HEK293 (cell line): ENCODE measurements around the gene MRPS18A.

ENCODE experiments used
- CTCF ChIA-PET: fragments of 350-600 bp; formaldehyde crosslinking; extraction: SDS; loops from one replicate; lab custom pipeline; 2021; ENCODE audit warnings: antibody characterized with exemption; lab: Yijun Ruan, JAX
- POLR2A ChIA-PET: fragments of 300-600 bp; formaldehyde crosslinking; extraction: SDS; loops from one replicate; lab custom pipeline; 2020; ENCODE audit warnings: antibody characterized with exemption, inconsistent platforms; lab: Yijun Ruan, JAX
- H3K27ac ChIP-seq: fragments of 200-500 bp; sonication (Bioruptor generic); 2 replicates; pipeline ENCODE4 v1.5.1; 2014; ENCODE audit warnings: low read depth, low read length, control low read depth, inconsistent platforms; ENCODE audit errors: extremely low read depth
- H3K36me3 ChIP-seq, 2 experiments: fragments of 200-500 bp in 1 of 2; sonication (Bioruptor generic) in 1 of 2; 1 replicate in 1 of 2; 2 replicates in 1 of 2; pipeline ENCODE4 v1.5.1; 2014 to 2017; ENCODE audit warnings: inconsistent platforms in 2 of 2, low read length in 2 of 2; ENCODE audit not compliant: control insufficient read depth in 2 of 2, insufficient read depth in 1 of 2
- H3K4me1 ChIP-seq: fragments of 200-500 bp; sonication (Bioruptor generic); 2 replicates; pipeline ENCODE4 v1.5.1; 2014; ENCODE audit warnings: mild to moderate bottlenecking, low read length, inconsistent platforms; ENCODE audit not compliant: control insufficient read depth, insufficient read depth
- H3K4me3 ChIP-seq: 2 replicates; pipeline ENCODE4 v1.5.1; 2011; ENCODE audit warnings: low read depth, mild to moderate bottlenecking, control low read depth, low read length, moderate library complexity
- H3K9me3 ChIP-seq: fragments of 200-500 bp; sonication (Bioruptor generic); 2 replicates; pipeline ENCODE4 v1.5.1; 2014; ENCODE audit warnings: low read depth, low read length, inconsistent platforms; ENCODE audit not compliant: control insufficient read depth, insufficient read depth
- CTCF ChIP-seq: fragments of 450-650 bp; formaldehyde crosslinking; IDR thresholded peaks from 2 replicates; pipeline ENCODE4 v1.5.1; 2016; ENCODE audit warnings: missing biosample characterization, missing genetic modification characterization
- EGR2 ChIP-seq: fragments of 450-650 bp; formaldehyde crosslinking; IDR thresholded peaks from 2 replicates; pipeline ENCODE4 v1.5.1; 2016; ENCODE audit warnings: low read depth, missing biosample characterization, missing genetic modification characterization
- HOXC10 ChIP-seq: sonication (generic); formaldehyde crosslinking; IDR thresholded peaks from 2 replicates; pipeline ENCODE4 v1.8.1; 2023; ENCODE audit warnings: mild to moderate bottlenecking, missing genetic modification reagents
- KLF17 ChIP-seq: fragments of 450-650 bp; formaldehyde crosslinking; IDR thresholded peaks from 2 replicates; pipeline ENCODE4 v1.5.1; 2016; ENCODE audit warnings: missing biosample characterization, missing genetic modification characterization
- PATZ1 ChIP-seq: fragments of 450-650 bp; formaldehyde crosslinking; IDR thresholded peaks from 2 replicates; pipeline ENCODE4 v1.5.1; 2016; ENCODE audit warnings: missing biosample characterization, missing genetic modification characterization
- PRDM6 ChIP-seq: fragments of 450-650 bp; formaldehyde crosslinking; IDR thresholded peaks from 2 replicates; pipeline ENCODE4 v1.5.1; 2017; ENCODE audit warnings: missing biosample characterization, missing genetic modification characterization
- ZBTB20 ChIP-seq: fragments of 450-650 bp; formaldehyde crosslinking; IDR thresholded peaks from 2 replicates; pipeline ENCODE4 v1.5.1; 2016; ENCODE audit warnings: missing biosample characterization, missing genetic modification characterization
- ZFP41 ChIP-seq: fragments of 450-650 bp; formaldehyde crosslinking; IDR thresholded peaks from 2 replicates; pipeline ENCODE4 v1.5.1; 2016; ENCODE audit warnings: missing biosample characterization, missing genetic modification characterization, borderline replicate concordance
- ZFP69B ChIP-seq: fragments of 450-650 bp; formaldehyde crosslinking; IDR thresholded peaks from 2 replicates; pipeline ENCODE4 v1.5.1; 2016; ENCODE audit warnings: missing biosample characterization, missing genetic modification characterization
- ZIC2 ChIP-seq: fragments of 450-650 bp; formaldehyde crosslinking; IDR thresholded peaks from 2 replicates; pipeline ENCODE4 v1.5.1; 2016; ENCODE audit warnings: missing biosample characterization, missing genetic modification characterization
- ZNF121 ChIP-seq: fragments of 450-650 bp; formaldehyde crosslinking; IDR thresholded peaks from 2 replicates; pipeline ENCODE4 v1.5.1; 2016; ENCODE audit warnings: missing biosample characterization, missing genetic modification characterization
- ZNF138 ChIP-seq: fragments of 450-650 bp; formaldehyde crosslinking; IDR thresholded peaks from 2 replicates; pipeline ENCODE4 v1.5.1; 2016; ENCODE audit warnings: missing biosample characterization, missing genetic modification characterization, borderline replicate concordance
- ZNF169 ChIP-seq: fragments of 450-650 bp; formaldehyde crosslinking; IDR thresholded peaks from 2 replicates; pipeline ENCODE4 v1.5.1; 2016; ENCODE audit warnings: missing biosample characterization, missing genetic modification characterization
- ZNF18 ChIP-seq: fragments of 450-650 bp; formaldehyde crosslinking; IDR thresholded peaks from 2 replicates; pipeline ENCODE4 v1.5.1; 2016; ENCODE audit warnings: missing biosample characterization, missing genetic modification characterization
- ZNF239 ChIP-seq: fragments of 450-650 bp; formaldehyde crosslinking; IDR thresholded peaks from 2 replicates; pipeline ENCODE4 v1.5.1; 2016; ENCODE audit warnings: missing biosample characterization, missing genetic modification characterization
- ZNF24 ChIP-seq: fragments of 450-650 bp; formaldehyde crosslinking; IDR thresholded peaks from 2 replicates; pipeline ENCODE4 v1.5.1; 2016; ENCODE audit warnings: missing biosample characterization, missing genetic modification characterization
- ZNF26 ChIP-seq: fragments of 450-650 bp; formaldehyde crosslinking; IDR thresholded peaks from 2 replicates; pipeline ENCODE4 v1.5.1; 2016; ENCODE audit warnings: missing biosample characterization, missing genetic modification characterization
- ZNF274 ChIP-seq, 2 experiments: fragments of 200-500 bp in 1 of 2; fragments of 450-650 bp in 1 of 2; sonication (Bioruptor generic) in 1 of 2; formaldehyde crosslinking in 1 of 2; IDR thresholded peaks; 2 replicates each; pipeline versions ENCODE4 v1.5.1 to v1.6.1; 2014 to 2016; ENCODE audit warnings: borderline replicate concordance in 1 of 2, inconsistent platforms in 1 of 2, low read length in 1 of 2, missing biosample characterization in 1 of 2, missing genetic modification characterization in 1 of 2
- ZNF335 ChIP-seq: fragments of 450-650 bp; formaldehyde crosslinking; conservative IDR thresholded peaks from 2 replicates; pipeline ENCODE4 v1.5.1; 2016; ENCODE audit warnings: missing biosample characterization, missing genetic modification characterization
- ZNF341 ChIP-seq: fragments of 450-650 bp; formaldehyde crosslinking; IDR thresholded peaks from 2 replicates; pipeline ENCODE4; 2016; ENCODE audit warnings: low read depth, missing biosample characterization, missing genetic modification characterization
- ZNF501 ChIP-seq: fragments of 450-650 bp; formaldehyde crosslinking; IDR thresholded peaks from 2 replicates; pipeline ENCODE4 v1.5.1; 2016; ENCODE audit warnings: missing biosample characterization, missing genetic modification characterization
- ZNF558 ChIP-seq: fragments of 450-650 bp; formaldehyde crosslinking; IDR thresholded peaks from 2 replicates; pipeline ENCODE4 v1.5.1; 2016; ENCODE audit warnings: missing biosample characterization, missing genetic modification characterization
- ZNF610 ChIP-seq: fragments of 450-650 bp; formaldehyde crosslinking; IDR thresholded peaks from 2 replicates; pipeline ENCODE4 v1.5.1; 2016; ENCODE audit warnings: missing biosample characterization, missing genetic modification characterization, borderline replicate concordance
- ZNF654 ChIP-seq: fragments of 450-650 bp; formaldehyde crosslinking; IDR thresholded peaks from 2 replicates; pipeline ENCODE4 v1.5.1; 2016; ENCODE audit warnings: low read depth, missing biosample characterization, missing genetic modification characterization
- ZNF785 ChIP-seq: fragments of 450-650 bp; formaldehyde crosslinking; IDR thresholded peaks from 2 replicates; pipeline ENCODE4 v1.5.1; 2016; ENCODE audit warnings: missing biosample characterization, missing genetic modification characterization

Gene MRPS18A

GRCh38 chr6:43687079-43687436 is 533 bp downstream of the MRPS18A start:
- H3K4me3 ChIP-seq: peak overlapping the region; percentile 91
- H3K36me3 ChIP-seq: peaks cover 0 to 19% of the 10 kb centered on the region in 2 experiments; a peak in 2 of 3 replicates
- CTCF ChIA-PET: interaction anchor here (1.0 to 11.6 kb wide), 5 partner anchors 15 to 87 kb away, joined by 3 to 101 read pairs (median 3); no protein-coding TSS in a partner anchor
- TF ChIP-seq PATZ1 (tag by site-specific recombination) (no peak), ZFP41 (tag by site-specific recombination) (no peak), ZNF26 (no peak), ZNF138 (no peak), CTCF (tag by site-specific recombination) (no peak), ZFP69B (tag by site-specific recombination) (no peak), ZNF335 (tag by site-specific recombination) (no peak), ZBTB20 (tag by site-specific recombination) (no peak), ZNF610 (tag by site-specific recombination) (no peak), ZNF239 (no peak), HOXC10 (CRISPR knock-in tag) (no peak), ZNF501 (tag by site-specific recombination) (no peak), ZNF341 (no peak), ZNF274 (IDR thresholded peaks at IDR 0.05; ENCODE audit: low read length) (no peak), ZNF274 (tag by site-specific recombination; IDR thresholded peaks at IDR 0.05; ENCODE audit: borderline replicate concordance) (no peak), ZNF24 (tag by site-specific recombination) (no peak), ZNF169 (tag by site-specific recombination) (no peak), ZNF785 (tag by site-specific recombination) (no peak), ZNF558 (tag by site-specific recombination) (no peak), ZNF654 (tag by site-specific recombination) (no peak)
- POLR2A ChIA-PET: interaction anchor here (0.6 to 3.0 kb wide), 5 partner anchors 9 to 57 kb away, joined by 4 to 22 read pairs (median 11); partner anchors contain the start of gene GTPBP2
- peak overlapping the region; percentile 56; the same call in 1 of the 2 replicates for H3K27ac ChIP-seq
- H3K9me3 ChIP-seq: no peaks in the 10 kb centered on the region
- peaks cover 25% of the 10 kb centered on the region for H3K4me1 ChIP-seq

GRCh38 chr6:43683708-43684455 is 3.7 kb downstream of the MRPS18A start:
- Histone ChIP-seq H3K9me3 (no peaks in the 10 kb centered on the region), H3K4me3 (no peak overlapping the region), H3K4me1 (peaks cover 25% of the 10 kb centered on the region), H3K36me3 (peaks cover 6 to 50% of the 10 kb centered on the region in 2 experiments; a peak in 2 of 3 replicates), H3K27ac (no peak overlapping the region)
- CTCF ChIA-PET: interaction anchor here (0.6 to 11.6 kb wide), 4 partner anchors 16 to 883 kb away, joined by 3 to 101 read pairs (median 4); no protein-coding TSS in a partner anchor
- POLR2A ChIA-PET: interaction anchor here (1.5 kb wide), 1 partner anchor 14 kb away, joined by 3 read pairs; no protein-coding TSS in a partner anchor
- TF ChIP-seq ZIC2 (tag by site-specific recombination) (peak; percentile 65), PRDM6 (tag by site-specific recombination) (0 out of 2 replicates have a peak, but pooled peaks have one; percentile 27), ZNF121 (tag by site-specific recombination) (peak; percentile 31; the same call in 1 of the 2 replicates), ZNF18 (tag by site-specific recombination) (no peak), EGR2 (tag by site-specific recombination) (no peak), KLF17 (no peak)
